Endothelial cell of umbilical vein (primary cell): ENCODE data around the gene MAN2A1.

Experiments
- MAX ChIP-seq: IDR thresholded peaks from 2 replicates; pipeline ENCODE4 v1.6.1; 2011; ENCODE audit not compliant: insufficient read depth, insufficient read length
- POLR2AphosphoS5 ChIP-seq: IDR thresholded peaks from 2 replicates; pipeline ENCODE4 v1.6.1; 2012; ENCODE audit warnings: low read depth, mild to moderate bottlenecking, control low read depth, low read length, moderate library complexity; ENCODE audit not compliant: insufficient read depth

- no peak for TF ChIP-seq POLR2AphosphoS5
- TF ChIP-seq MAX: no peak
These were observed 32.0 kb downstream of the MAN2A1 start for GRCh38 chr5:109721741-109722140.
